Left ventricle myocardium inferior (tissue), 1 donor: ENCODE data around the gene GNB1L. TPM values are rescaled to one million over a fixed set of nuclear protein-coding genes. Genes with fewer than 3 reads are reported as not detected.

Source experiments
- DNase-seq: peaks from one replicate; pipeline ENCODE4 v3.0.0-alpha.2; 2020
- H3K27ac ChIP-seq: fragments of 200-600 bp; replicated peaks from 2 replicates; pipeline ENCODE4 v1.8.0; 2021
- H3K27me3 ChIP-seq: fragments of 200-600 bp; 2 replicates; pipeline ENCODE4 v1.8.0; 2021; ENCODE audit warnings: low read depth
- H3K36me3 ChIP-seq: fragments of 200-600 bp; 2 replicates; pipeline ENCODE4 v1.8.0; 2021
- H3K4me1 ChIP-seq: fragments of 200-600 bp; 2 replicates; pipeline ENCODE4 v1.8.0; 2021
- H3K4me3 ChIP-seq: fragments of 200-600 bp; 2 replicates; pipeline ENCODE4 v1.8.0; 2021; ENCODE audit warnings: mild to moderate bottlenecking, moderate library complexity
- H3K9me3 ChIP-seq: fragments of 200-600 bp; replicated peaks from 2 replicates; pipeline ENCODE4 v1.8.0; 2021
- CTCF ChIP-seq: fragments of 200-600 bp; IDR thresholded peaks from 2 replicates; pipeline ENCODE4 v1.8.0; 2021; ENCODE audit warnings: antibody characterized with exemption, mild to moderate bottlenecking, borderline replicate concordance
- intact Hi-C: fragments of 100-400 bp; cut with micrococcal nuclease; formaldehyde crosslinking; loops from one replicate; pipeline ENCODE4 v1.11.0; 2022
- total RNA-seq: library from RNA; stranded (reverse); fragmentation: NEBNext Ultra II Directional; extraction: Animal tissue kit (Norgen Biotek cat#: 25700); gene quantifications from one replicate; pipeline ENCODE4 v1.2.1, GENCODE V29; 2021
- donor health status: DM: no; HTN: yes; CAD: no; lungs with severe emphysema.

The GNB1L gene
- total RNA-seq, 1 donor from 2014 or later: 2.9 TPM

- H3K36me3 ChIP-seq: no peaks in the 10 kb centered on the region
- peaks cover 24% of the 10 kb centered on the region for H3K4me1 ChIP-seq
- no peak for TF ChIP-seq CTCF
- peaks cover 4% of the 10 kb centered on the region for H3K27me3 ChIP-seq
- H3K27ac ChIP-seq: peak overlapping the region; percentile 79
- intact Hi-C loops: no loop called here
- no peaks in the 10 kb centered on the region for H3K9me3 ChIP-seq
- H3K4me3 ChIP-seq: no peak overlapping the region
- no peak for DNase-seq
These were observed 110.2 kb downstream of the GNB1L start for GRCh38 chr22:19744350-19745006.

GRCh38 chr22:19743651-19744050 is 111.0 kb downstream of the GNB1L start:
- no peak overlapping the region for H3K27ac ChIP-seq

GRCh38 chr22:19743081-19743480 is 111.6 kb downstream of the GNB1L start:
- no peak overlapping the region for H3K4me3 ChIP-seq
- no peaks in the 10 kb centered on the region for H3K36me3 ChIP-seq
- peaks cover 14% of the 10 kb centered on the region for H3K27me3 ChIP-seq
- H3K27ac ChIP-seq: no peak overlapping the region
- no peaks in the 10 kb centered on the region for H3K9me3 ChIP-seq
- no peak for TF ChIP-seq CTCF
- intact Hi-C loops: no loop called here
- DNase-seq: no peak
- peaks cover 24% of the 10 kb centered on the region for H3K4me1 ChIP-seq

More at GRCh38 chr22:19743651-19744050, 111.0 kb downstream of the GNB1L start:
- Histone ChIP-seq H3K4me3 (no peak overlapping the region), H3K4me1 (peaks cover 24% of the 10 kb centered on the region), H3K27me3 (peaks cover 8% of the 10 kb centered on the region), H3K36me3 (no peaks in the 10 kb centered on the region), H3K9me3 (no peaks in the 10 kb centered on the region)
- TF ChIP-seq CTCF: no peak
- intact Hi-C loops: no loop called here
- no peak for DNase-seq

GRCh38 chr22:19742160-19743066 is 112.3 kb downstream of the GNB1L start:
- intact Hi-C loops: no loop called here
- no peak for TF ChIP-seq CTCF
- no peaks in the 10 kb centered on the region for H3K9me3 ChIP-seq

GRCh38 chr22:19741053-19741452 is 113.6 kb downstream of the GNB1L start:
- DNase-seq: no peak
- TF ChIP-seq CTCF: no peak
- Histone ChIP-seq H3K36me3 (no peaks in the 10 kb centered on the region), H3K27me3 (peaks cover 34% of the 10 kb centered on the region), H3K27ac (no peak overlapping the region), H3K4me3 (no peak overlapping the region), H3K4me1 (peaks cover 37% of the 10 kb centered on the region), H3K9me3 (no peaks in the 10 kb centered on the region)
- intact Hi-C loops: no loop called here

More at GRCh38 chr22:19742160-19743066, 112.3 kb downstream of the GNB1L start:
- H3K4me3 ChIP-seq: no peak overlapping the region
- no peak for DNase-seq
- peaks cover 21% of the 10 kb centered on the region for H3K27me3 ChIP-seq
- H3K36me3 ChIP-seq: no peaks in the 10 kb centered on the region
- peaks cover 30% of the 10 kb centered on the region for H3K4me1 ChIP-seq
- H3K27ac ChIP-seq: no peak overlapping the region
